IMR-90 (cell line): Measurements from ENCODE around the gene TNFSF9. TPM values are rescaled to one million over a fixed set of nuclear protein-coding genes. Genes with fewer than 3 reads are reported as not detected.

Source experiments
- ATAC-seq: fragments of 200-7000 bp; cut with Tn5 transposase; 2 replicates; pipeline ENCODE4 v1.9.1; 2020; ENCODE audit warnings: low read depth, mild to moderate bottlenecking, moderate library complexity
- BruUV-seq: library from RNA; stranded (reverse); fragments of 400-500 nt; replicated peaks from 2 replicates; lab custom pipeline; 2021; lab: Mats Ljungman, UMichigan
- CTCF ChIA-PET: fragments of 300-600 bp; formaldehyde crosslinking; extraction: SDS; loops from one replicate; lab custom pipeline; 2021; ENCODE audit warnings: antibody characterized with exemption; lab: Yijun Ruan, JAX
- POLR2A ChIA-PET: fragments of 300-600 bp; sonication (Branson Sonifier 250); formaldehyde crosslinking; loops from one replicate; lab custom pipeline; 2022; ENCODE audit warnings: antibody characterized with exemption; ENCODE audit not compliant: unreplicated experiment; lab: Charles Lee
- DNase-seq: peaks from one replicate; pipeline ENCODE4 v3.0.0; 2013
- H2AFZ ChIP-seq: replicated peaks from 2 replicates; pipeline ENCODE3; 2013; ENCODE audit warnings: low read length, mild to moderate bottlenecking; ENCODE audit not compliant: poor library complexity
- H2AK5ac ChIP-seq: 2 replicates; pipeline ENCODE4 v1.6.1; 2013; ENCODE audit warnings: low read depth, low read length, inconsistent platforms
- H2AK9ac ChIP-seq: replicated peaks from 2 replicates; pipeline ENCODE3; 2013; ENCODE audit warnings: mild to moderate bottlenecking, low read depth, low read length, moderate library complexity; ENCODE audit not compliant: poor library complexity
- H2BK120ac ChIP-seq: 2 replicates; pipeline ENCODE4 v1.6.1; 2013; ENCODE audit warnings: low read depth, low read length, inconsistent platforms
- H2BK15ac ChIP-seq: 3 replicates; pipeline ENCODE4 v1.6.1; 2013; ENCODE audit warnings: low read depth, low read length, inconsistent platforms
- H2BK20ac ChIP-seq: 2 replicates; pipeline ENCODE4 v1.6.1; 2013; ENCODE audit warnings: low read depth, mild to moderate bottlenecking, inconsistent platforms, low read length, moderate library complexity
- H2BK5ac ChIP-seq: 2 replicates; pipeline ENCODE4 v1.6.1; 2013; ENCODE audit warnings: mild to moderate bottlenecking, low read depth, low read length, inconsistent platforms; ENCODE audit not compliant: poor library complexity, severe bottlenecking
- H3K14ac ChIP-seq: replicated peaks from 2 replicates; pipeline ENCODE4 v1.6.1; 2013; ENCODE audit warnings: low read depth, low read length, inconsistent platforms
- H3K18ac ChIP-seq: 2 replicates; pipeline ENCODE4 v1.6.1; 2013; ENCODE audit warnings: low read depth, low read length, control low read depth
- H3K23ac ChIP-seq: 2 replicates; pipeline ENCODE4 v1.6.1; 2013; ENCODE audit warnings: low read depth, low read length, inconsistent platforms
- H3K27ac ChIP-seq: 2 replicates; pipeline ENCODE4 v1.5.1; 2013; ENCODE audit warnings: mild to moderate bottlenecking, control low read depth, low read length; ENCODE audit not compliant: insufficient read depth
- H3K27me3 ChIP-seq: 2 replicates; pipeline ENCODE4 v1.6.1; 2013; ENCODE audit warnings: low read length; ENCODE audit not compliant: control insufficient read depth, insufficient read depth
- H3K36me3 ChIP-seq: 2 replicates; pipeline ENCODE4 v1.6.1; 2013; ENCODE audit warnings: low read length, mixed read lengths; ENCODE audit not compliant: control insufficient read depth, insufficient read depth
- H3K4ac ChIP-seq: 2 replicates; pipeline ENCODE4 v1.6.1; 2013; ENCODE audit warnings: low read depth, low read length, inconsistent platforms
- H3K4me1 ChIP-seq: 2 replicates; pipeline ENCODE4 v1.6.1; 2013; ENCODE audit warnings: low read length, mixed read lengths; ENCODE audit not compliant: control insufficient read depth, insufficient read depth
- H3K4me2 ChIP-seq: 2 replicates; pipeline ENCODE4 v1.6.1; 2013; ENCODE audit warnings: low read depth, mild to moderate bottlenecking, control low read depth, low read length, moderate library complexity
- H3K4me3 ChIP-seq: 2 replicates; pipeline ENCODE4 v1.5.1; 2013; ENCODE audit warnings: low read depth, mild to moderate bottlenecking, control low read depth, low read length, moderate library complexity; ENCODE audit not compliant: insufficient read depth
- H3K56ac ChIP-seq: 2 replicates; pipeline ENCODE4 v1.6.1; 2013; ENCODE audit warnings: low read length, inconsistent platforms; ENCODE audit not compliant: insufficient read depth; ENCODE audit errors: extremely low read depth
- H3K79me1 ChIP-seq, 2 experiments: 2 replicates each; pipeline ENCODE4 v1.6.1; 2013; ENCODE audit warnings: low read length in 2 of 2, inconsistent platforms in 1 of 2, low read depth in 1 of 2
- H3K9ac ChIP-seq: 2 replicates; pipeline ENCODE4 v1.6.1; 2013; ENCODE audit warnings: low read depth, low read length, control low read depth
- H3K9me1 ChIP-seq: 2 replicates; pipeline ENCODE4 v1.6.1; 2013; ENCODE audit warnings: low read length, inconsistent platforms; ENCODE audit not compliant: insufficient read depth
- H3K9me3 ChIP-seq: 2 replicates; pipeline ENCODE4 v1.6.1; 2013; ENCODE audit warnings: low read length; ENCODE audit not compliant: control insufficient read depth, insufficient read depth
- H4K20me1 ChIP-seq: 2 replicates; pipeline ENCODE4 v1.6.1; 2013; ENCODE audit warnings: low read length, inconsistent platforms; ENCODE audit not compliant: insufficient read depth
- H4K5ac ChIP-seq: 2 replicates; pipeline ENCODE4 v1.6.1; 2013; ENCODE audit warnings: mild to moderate bottlenecking, low read depth, low read length, control low read depth
- H4K8ac ChIP-seq, 2 experiments: 2 replicates each; pipeline ENCODE4 v1.6.1; 2013; ENCODE audit warnings: low read depth in 2 of 2, low read length in 2 of 2, control low read depth in 1 of 2, inconsistent platforms in 1 of 2
- H4K91ac ChIP-seq: 2 replicates; pipeline ENCODE4 v1.6.1; 2013; ENCODE audit warnings: low read depth, low read length, inconsistent platforms; ENCODE audit not compliant: insufficient read depth
- CHD1 ChIP-seq: IDR thresholded peaks from 2 replicates; pipeline ENCODE4 v1.6.1; 2012; ENCODE audit warnings: low read depth, low read length, improper control_type of control experiment
- MAFK ChIP-seq: IDR thresholded peaks from 2 replicates; pipeline ENCODE4 v1.6.1; 2012; ENCODE audit warnings: low read depth, low read length, improper control_type of control experiment
- RAD21 ChIP-seq: IDR thresholded peaks from 2 replicates; pipeline ENCODE4 v1.6.1; 2012; ENCODE audit warnings: low read length, improper control_type of control experiment
- RFX5 ChIP-seq: IDR thresholded peaks from 2 replicates; pipeline ENCODE4 v1.8.0; 2012; ENCODE audit warnings: low read depth, mild to moderate bottlenecking, low read length, moderate library complexity
- WGBS, 2 experiments: methylation state at CpG; one replicate each; pipeline versions ENCODE4 v1.1.5 to v1.1.7; 2013; ENCODE audit warnings: missing lambda C conversion rate in 2 of 2; ENCODE audit not compliant: insufficient read length in 1 of 2; ENCODE audit errors: extremely low coverage in 2 of 2; 5-methylcytosine and 5-hydroxymethylcytosine counted together
- dilution Hi-C: fragments of 300-500 bp; cut with HindIII; formaldehyde crosslinking; loops from one replicate; pipeline ENCODE4 v1.14.3; 2018; ENCODE audit warnings: low sequenced_read_pairs; ENCODE audit not compliant: unreplicated experiment
- in situ Hi-C: fragments of 300-500 bp; cut with MboI; formaldehyde crosslinking; loops from 3 replicates; pipeline ENCODE4 v1.14.3; 2019; ENCODE audit warnings: low sequenced_read_pairs, inconsistent platforms, mixed read lengths
- intact Hi-C: fragments of 100-400 bp; cut with micrococcal nuclease; formaldehyde crosslinking; loops from 2 replicates; pipeline ENCODE4 v1.10.0; 2022
- polyA plus RNA-seq, 3 experiments: library from polyadenylated mRNA; depleted of rRNA; stranded (reverse); fragments of >200 nt; gene quantifications; 2 replicates each; pipeline ENCODE4 v1.2.3, GENCODE V29; 2012; ENCODE audit warnings: low replicate concordance in 1 of 3
- total RNA-seq: library from RNA; depleted of rRNA; stranded (reverse); fragments of >200 nt; gene quantifications from 2 replicates; pipeline ENCODE4 v1.2.3, GENCODE V29; 2012

TNFSF9 gene
- total and polyA plus RNA-seq, 2 of the 4 experiments (the other 2 are of a cell fraction), result 0.10 TPM; not detected in 1

DNA sequence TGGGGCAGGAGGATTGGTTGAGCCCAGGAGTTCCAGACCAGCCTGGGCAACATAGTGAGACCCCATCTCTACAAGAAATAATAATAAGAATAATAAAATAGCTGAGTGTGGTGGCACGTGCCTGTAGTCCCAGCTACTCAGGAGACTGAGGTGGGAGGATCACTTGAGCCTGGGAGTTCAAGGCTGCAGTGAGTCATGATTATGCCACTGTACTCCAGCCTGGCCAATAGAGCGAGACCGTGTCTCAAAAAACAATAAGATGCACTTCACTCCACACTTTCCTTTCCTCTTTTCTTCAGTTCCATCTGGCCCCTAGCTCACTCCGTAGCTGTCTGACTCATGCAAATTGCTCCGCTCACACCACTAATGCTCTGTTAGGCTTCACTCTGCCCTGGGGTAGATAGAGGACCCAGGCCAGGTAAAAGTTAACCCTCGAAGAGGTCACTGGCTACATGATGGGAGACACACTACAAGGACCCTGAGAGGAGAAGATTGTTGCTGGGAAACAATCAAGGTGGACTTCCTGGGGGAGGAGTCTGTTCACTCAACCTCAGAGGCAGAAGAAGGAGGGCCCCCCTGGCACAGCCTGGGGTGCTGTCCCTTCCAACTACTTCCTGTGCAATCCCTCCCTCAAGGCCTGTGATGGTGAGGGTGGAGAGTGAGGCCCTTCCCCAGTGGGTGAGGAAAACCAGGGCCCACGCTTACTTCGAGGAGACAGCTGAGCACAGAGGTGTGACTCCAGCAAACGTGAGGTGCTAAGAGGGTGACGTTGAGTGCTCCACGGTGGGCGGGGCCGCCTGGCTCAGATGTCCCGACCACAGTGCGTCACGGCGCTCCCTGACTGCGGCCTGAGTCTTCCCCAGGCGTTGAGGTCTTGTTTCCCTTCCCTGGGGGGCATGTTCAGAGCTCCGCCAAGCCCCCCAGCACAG lies 8.8 kb upstream of the TNFSF9 start:
- no peaks in the 10 kb centered on the region for H3K79me1 ChIP-seq
- no peaks in the 10 kb centered on the region for H3K36me3 ChIP-seq
- WGBS, 2 experiments, result 38% methylated on average over 13 of the region's 20 CpGs; no CpG with 5 or more reads in 1 of the 2 experiments
- H3K9ac ChIP-seq, result no peak overlapping the region
- no peak overlapping the region for H2AK9ac ChIP-seq
- no TSS peak for BruUV-seq
- ChIA-PET POLR2A (interaction anchor here (0.5 kb wide), 1 partner anchor 248 kb away, joined by 13 read pairs; no protein-coding TSS in a partner anchor), CTCF (no interaction called here)
- 0 out of 2 replicates have a peak, but pooled peaks cover 2% of the 10 kb centered on the region for H3K9me1 ChIP-seq
- H4K8ac ChIP-seq, result no peak overlapping the region
- H3K23ac ChIP-seq, result no peak overlapping the region
- H2AFZ ChIP-seq, result no peak overlapping the region
- no peak overlapping the region for H2BK15ac ChIP-seq
- intact Hi-C loops (no loop called here), in situ Hi-C loops (no loop called here), dilution Hi-C loops (no loop called here)
- no peak overlapping the region for H2BK5ac ChIP-seq
- no peaks in the 10 kb centered on the region for H4K20me1 ChIP-seq
- ATAC-seq, result no peak
- H3K9me3 ChIP-seq, result no peaks in the 10 kb centered on the region
- no peak overlapping the region for H3K14ac ChIP-seq
- no peaks in the 10 kb centered on the region for H3K4me1 ChIP-seq
- H3K4me3 ChIP-seq, result no peak overlapping the region
- H4K5ac ChIP-seq, result no peak overlapping the region
- H4K91ac ChIP-seq, result no peak overlapping the region
- TF ChIP-seq CHD1, result no peak
- no peak for TF ChIP-seq RFX5
- no peak for TF ChIP-seq MAFK
- TF ChIP-seq RAD21, result no peak
- H2AK5ac ChIP-seq, result no peak overlapping the region
- H3K27ac ChIP-seq, result no peak overlapping the region
- H2BK20ac ChIP-seq, result no peak overlapping the region
- H3K4ac ChIP-seq, result no peak overlapping the region
- DNase-seq, result no peak
- H3K18ac ChIP-seq, result no peak overlapping the region
- no peaks in the 10 kb centered on the region for H3K27me3 ChIP-seq
- no peak overlapping the region for H2BK120ac ChIP-seq
- H3K4me2 ChIP-seq, result no peak overlapping the region
- no peak overlapping the region for H3K56ac ChIP-seq
